Measurements from ENCODE around the gene SCN2A.

DNA sequence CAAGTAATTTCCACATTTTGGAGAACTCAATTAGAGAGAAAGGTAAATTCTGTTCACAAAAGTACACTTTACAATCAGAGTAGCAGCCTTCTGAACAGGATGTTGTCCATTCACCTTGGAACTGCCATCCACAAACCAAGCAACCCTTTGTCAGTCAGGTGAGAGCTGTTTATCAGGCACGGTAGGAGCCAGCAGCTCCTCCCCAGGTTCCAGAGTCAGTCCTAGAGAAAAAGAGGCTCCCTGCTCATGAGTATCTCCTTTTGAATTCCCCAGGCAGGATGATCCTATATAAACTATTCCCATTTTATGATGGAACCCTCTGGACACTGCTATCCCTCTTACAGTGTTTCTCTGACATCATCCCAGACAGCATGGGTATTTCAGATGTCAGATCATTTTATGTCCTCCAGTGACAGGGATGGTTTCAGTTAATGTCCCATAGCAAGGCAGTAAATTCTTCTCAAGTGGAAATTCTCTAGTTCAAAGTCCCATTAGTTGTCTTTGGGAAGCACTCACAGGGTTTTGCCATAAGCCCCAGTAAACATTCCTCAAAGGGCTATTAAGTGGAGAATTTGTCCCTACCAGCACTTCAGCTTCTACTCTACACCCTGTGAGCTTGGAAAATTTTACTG lies 195.8 kb downstream of the SCN2A start:
- TF ChIP-seq POLR2A (IDR thresholded peaks at IDR 0.05): no peak
- TF ChIP-seq, protein P1, sequence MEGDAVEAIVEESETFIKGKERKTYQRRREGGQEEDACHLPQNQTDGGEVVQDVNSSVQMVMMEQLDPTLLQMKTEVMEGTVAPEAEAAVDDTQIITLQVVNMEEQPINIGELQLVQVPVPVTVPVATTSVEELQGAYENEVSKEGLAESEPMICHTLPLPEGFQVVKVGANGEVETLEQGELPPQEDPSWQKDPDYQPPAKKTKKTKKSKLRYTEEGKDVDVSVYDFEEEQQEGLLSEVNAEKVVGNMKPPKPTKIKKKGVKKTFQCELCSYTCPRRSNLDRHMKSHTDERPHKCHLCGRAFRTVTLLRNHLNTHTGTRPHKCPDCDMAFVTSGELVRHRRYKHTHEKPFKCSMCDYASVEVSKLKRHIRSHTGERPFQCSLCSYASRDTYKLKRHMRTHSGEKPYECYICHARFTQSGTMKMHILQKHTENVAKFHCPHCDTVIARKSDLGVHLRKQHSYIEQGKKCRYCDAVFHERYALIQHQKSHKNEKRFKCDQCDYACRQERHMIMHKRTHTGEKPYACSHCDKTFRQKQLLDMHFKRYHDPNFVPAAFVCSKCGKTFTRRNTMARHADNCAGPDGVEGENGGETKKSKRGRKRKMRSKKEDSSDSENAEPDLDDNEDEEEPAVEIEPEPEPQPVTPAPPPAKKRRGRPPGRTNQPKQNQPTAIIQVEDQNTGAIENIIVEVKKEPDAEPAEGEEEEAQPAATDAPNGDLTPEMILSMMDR (IDR thresholded peaks at IDR 0.05): no peak
